Colonic mucosa (tissue), 4 donors: ENCODE data around the gene MDK. TPM values are rescaled to one million over a fixed set of nuclear protein-coding genes. Genes with fewer than 3 reads are reported as not detected.

ENCODE experiments used
- DNase-seq: peaks from one replicate; pipeline ENCODE4 v3.0.0-alpha.2; 2020
- H3K27ac ChIP-seq: fragments of 200-600 bp; one replicate; pipeline ENCODE4 v1.8.0; 2021
- H3K27me3 ChIP-seq: fragments of 200-600 bp; one replicate; pipeline ENCODE4 v1.8.0; 2021
- H3K36me3 ChIP-seq: fragments of 200-600 bp; one replicate; pipeline ENCODE4 v1.8.0; 2021
- H3K4me1 ChIP-seq: fragments of 200-600 bp; one replicate; pipeline ENCODE4 v1.8.0; 2021; ENCODE audit warnings: mild to moderate bottlenecking
- H3K4me3 ChIP-seq: fragments of 200-600 bp; one replicate; pipeline ENCODE4 v1.8.0; 2021
- H3K9ac ChIP-seq, 2 donors: one replicate each; pipeline ENCODE4 v1.7.0; 2013; ENCODE audit warnings: control low read depth in 2 of 2, low read depth in 2 of 2, low read length in 2 of 2
- H3K9me3 ChIP-seq: fragments of 200-600 bp; one replicate; pipeline ENCODE4 v1.8.0; 2021
- CTCF ChIP-seq: fragments of 200-600 bp; IDR thresholded peaks from one replicate; pipeline ENCODE4 v1.8.0; 2022; ENCODE audit warnings: antibody characterized with exemption, mild to moderate bottlenecking
- intact Hi-C: fragments of 100-400 bp; cut with DNase I; formaldehyde crosslinking; loops from one replicate; pipeline ENCODE4 v1.14.1; 2022
- total RNA-seq, 2 donors: library from RNA; stranded (reverse); fragmentation: NEBNext Ultra II Directional in 1 of 2; extraction: Animal tissue kit (Norgen Biotek cat#: 25700) in 1 of 2; gene quantifications; one replicate each; pipeline ENCODE4 v1.2.1, GENCODE V29; 2021
- donor health status: healthy.
- donor health status: DM: no; HTN: no; CAD: no.
- donor health status: DM: no; HTN: no; CAD: no.

The MDK gene
- total RNA-seq, 2 donors from 2014 or later = 80.4 to 98.9 TPM

GRCh38 chr11:46390331-46391171 is 9.1 kb downstream of the MDK start:
- Histone ChIP-seq H3K36me3 (no peaks in the 10 kb centered on the region), H3K9me3 (no peaks in the 10 kb centered on the region), H3K4me3 (no peak overlapping the region), H3K4me1 (peaks cover 16% of the 10 kb centered on the region), H3K9ac (no peak overlapping the region), H3K27ac (no peak overlapping the region), H3K27me3 (peaks cover 59% of the 10 kb centered on the region)
- no peak for DNase-seq
- TF ChIP-seq CTCF = no peak
- intact Hi-C loops = no loop called here

- Histone ChIP-seq H3K4me3 (no peak overlapping the region), H3K9me3 (no peaks in the 10 kb centered on the region), H3K27me3 (peaks cover 59% of the 10 kb centered on the region), H3K27ac (no peak overlapping the region), H3K36me3 (no peaks in the 10 kb centered on the region), H3K4me1 (peaks cover 16% of the 10 kb centered on the region), H3K9ac (no peak overlapping the region)
- no peak for TF ChIP-seq CTCF
- DNase-seq = no peak
- intact Hi-C loops = no loop called here
Observed at GRCh38 chr11:46391186-46391577, 9.7 kb downstream of the MDK start.

GRCh38 chr11:46391578-46392420 is 10.3 kb downstream of the MDK start, which contains the start of gene CHRM4:
Gene CHRM4, minus strand, starts transcription at chr11:46391776. Its CDS starts 5,219 bp downstream, at chr11:46386557.
- Histone ChIP-seq H3K9ac (no peak within 1 kb of the TSS), H3K27me3 (peaks cover 57% of the 10 kb centered on the region), H3K4me1 (peaks cover 16% of the 10 kb centered on the region), H3K36me3 (no peaks in the 10 kb centered on the region), H3K9me3 (no peaks in the 10 kb centered on the region), H3K4me3 (peak within 1 kb of the TSS; percentile 40), H3K27ac (no peak within 1 kb of the TSS)
- TF ChIP-seq CTCF = no peak
- intact Hi-C loops = loop anchor here (2.0 kb wide), 1 partner anchor 145 kb away; no protein-coding TSS in a partner anchor
- no peak for DNase-seq

GRCh38 chr11:46392421-46393230 is 11.2 kb downstream of the MDK start:
- Histone ChIP-seq H3K27ac (no peak overlapping the region), H3K4me3 (peak overlapping the region; percentile 40), H3K9me3 (no peaks in the 10 kb centered on the region), H3K9ac (no peak overlapping the region), H3K36me3 (no peaks in the 10 kb centered on the region), H3K4me1 (peaks cover 16% of the 10 kb centered on the region), H3K27me3 (peaks cover 51% of the 10 kb centered on the region)
- peak; percentile 85 for DNase-seq
- intact Hi-C loops = loop anchor here (2.0 kb wide), 1 partner anchor 144 kb away; no protein-coding TSS in a partner anchor
- TF ChIP-seq CTCF = no peak

DNA sequence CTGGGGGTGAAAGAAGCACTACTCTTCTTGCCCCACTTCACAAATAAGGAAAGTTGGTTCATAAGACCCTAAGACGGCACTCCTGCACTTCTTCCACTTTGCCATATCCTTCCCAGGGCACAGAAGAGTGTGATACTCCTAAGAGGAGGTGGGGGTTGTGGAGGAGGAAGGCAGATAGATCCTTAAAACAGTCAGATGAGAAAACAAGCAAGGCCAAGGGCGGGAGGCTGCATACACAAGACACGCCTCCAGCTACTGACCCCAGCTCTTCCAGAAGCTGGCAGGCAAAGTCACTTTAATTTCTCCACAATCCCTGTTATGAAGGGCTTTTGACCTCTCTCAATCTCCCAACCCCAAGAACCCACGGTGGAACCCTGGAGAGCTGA is 11.8 kb downstream of the MDK start:
- Histone ChIP-seq H3K27me3 (peaks cover 45% of the 10 kb centered on the region), H3K27ac (no peak overlapping the region), H3K4me3 (no peak overlapping the region), H3K9me3 (no peaks in the 10 kb centered on the region), H3K4me1 (peaks cover 16% of the 10 kb centered on the region), H3K9ac (no peak overlapping the region), H3K36me3 (no peaks in the 10 kb centered on the region)
- intact Hi-C loops = loop anchor here (2.0 kb wide), 1 partner anchor 144 kb away; no protein-coding TSS in a partner anchor
- TF ChIP-seq CTCF = no peak
- DNase-seq = no peak
